GM12891 (cell line): ENCODE data around the gene PTPRN2.
A peak's percentile ranks its signal among the peaks of the same experiment; 100 is the strongest.

Experiments used
- DNase-seq: peaks from one replicate; pipeline ENCODE4 v3.0.0; 2011; ENCODE audit warnings: low spot score; ENCODE audit not compliant: insufficient read length
- FAIRE-seq: peaks from 2 replicates; lab custom pipeline; 2011; peaks lifted over from hg19 to GRCh38; lab: Jason Lieb, UNC
- PAX5 ChIP-seq: IDR thresholded peaks from 2 replicates; pipeline ENCODE4 v1.6.1; 2011; ENCODE audit warnings: low read length, moderate library complexity, mild to moderate bottlenecking; ENCODE audit not compliant: insufficient read depth, severe bottlenecking
- POLR2A ChIP-seq: IDR thresholded peaks from 2 replicates; pipeline ENCODE4 v1.6.1; 2011; ENCODE audit warnings: low read depth, low read length, control low read depth
- POLR2AphosphoS5 ChIP-seq: IDR thresholded peaks from 2 replicates; pipeline ENCODE4 v1.6.1; 2011; ENCODE audit warnings: low read depth, low read length, control low read depth
- POU2F2 ChIP-seq: IDR thresholded peaks from 2 replicates; pipeline ENCODE4 v1.6.1; 2011; ENCODE audit warnings: low read depth, mild to moderate bottlenecking, control low read depth, low read length, moderate library complexity
- SPI1 ChIP-seq: IDR thresholded peaks from 2 replicates; pipeline ENCODE4 v1.6.1; 2011; ENCODE audit warnings: low read depth, low read length, control low read depth
- TAF1 ChIP-seq: IDR thresholded peaks from 2 replicates; pipeline ENCODE4 v1.6.1; 2011; ENCODE audit warnings: low read depth, low read length, control low read depth

The PTPRN2 gene

DNA sequence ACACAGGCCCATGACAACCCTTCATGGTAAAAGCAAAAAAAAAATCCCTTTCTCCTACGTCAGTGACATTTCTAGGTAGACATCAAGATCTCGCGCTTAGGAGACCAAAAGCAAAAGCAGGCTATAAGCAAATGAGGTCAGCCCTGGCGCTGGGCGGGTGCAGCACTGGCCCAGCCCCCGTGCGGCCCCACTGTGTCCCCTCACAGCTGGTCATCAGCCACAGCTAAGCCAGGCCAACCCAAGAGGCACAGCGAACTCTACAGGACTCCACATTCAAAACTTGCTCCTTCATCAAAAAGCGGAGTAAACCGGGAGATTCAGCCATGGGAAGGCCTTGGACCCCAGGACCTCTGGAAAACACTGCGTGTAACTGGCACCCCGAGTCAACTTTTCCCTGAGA lies 113.7 kb downstream of the PTPRN2 start:
- no peak for DNase-seq
- FAIRE-seq, result no peak

GRCh38 chr7:158473221-158473620 lies 114.4 kb downstream of the PTPRN2 start:
- no peak for DNase-seq
- no peak for FAIRE-seq
- no peak for TF ChIP-seq PAX5

More for the DNA sequence above, 113.7 kb downstream of the PTPRN2 start:
- no peak for TF ChIP-seq TAF1
- no peak for TF ChIP-seq POU2F2
- TF ChIP-seq POLR2AphosphoS5, result no peak
- TF ChIP-seq SPI1, result no peak
- no peak for TF ChIP-seq POLR2A

- DNase-seq (no peak), FAIRE-seq (no peak)
These were observed 115.0 kb downstream of the PTPRN2 start for GRCh38 chr7:158472596-158472995.

GRCh38 chr7:158471716-158472115 lies 115.9 kb downstream of the PTPRN2 start:
- TF ChIP-seq POLR2AphosphoS5 (no peak), PAX5 (no peak), POLR2A (no peak), POU2F2 (no peak), SPI1 (no peak), TAF1 (no peak)
- no peak for DNase-seq
- FAIRE-seq, result no peak

More at GRCh38 chr7:158472596-158472995, 115.0 kb downstream of the PTPRN2 start:
- TF ChIP-seq POLR2A (no peak), SPI1 (no peak), POU2F2 (no peak), PAX5 (no peak), TAF1 (no peak), POLR2AphosphoS5 (no peak)

GRCh38 chr7:158470336-158470735 lies 117.3 kb downstream of the PTPRN2 start:
- no peak for TF ChIP-seq POLR2AphosphoS5
- TF ChIP-seq TAF1, result no peak
- no peak for TF ChIP-seq PAX5
- TF ChIP-seq POLR2A, result no peak
- no peak for TF ChIP-seq SPI1
- no peak for TF ChIP-seq POU2F2
- DNase-seq (no peak), FAIRE-seq (no peak)

GRCh38 chr7:158469396-158470051 lies 118.1 kb downstream of the PTPRN2 start:
- TF ChIP-seq POLR2A, result no peak
- no peak for FAIRE-seq
- no peak for DNase-seq

- TF ChIP-seq POLR2A (no peak), POU2F2 (no peak), TAF1 (no peak), POLR2AphosphoS5 (no peak), SPI1 (no peak), PAX5 (no peak)
- peak; percentile 41 for FAIRE-seq
These were observed 118.8 kb downstream of the PTPRN2 start for GRCh38 chr7:158468700-158469296.

DNA sequence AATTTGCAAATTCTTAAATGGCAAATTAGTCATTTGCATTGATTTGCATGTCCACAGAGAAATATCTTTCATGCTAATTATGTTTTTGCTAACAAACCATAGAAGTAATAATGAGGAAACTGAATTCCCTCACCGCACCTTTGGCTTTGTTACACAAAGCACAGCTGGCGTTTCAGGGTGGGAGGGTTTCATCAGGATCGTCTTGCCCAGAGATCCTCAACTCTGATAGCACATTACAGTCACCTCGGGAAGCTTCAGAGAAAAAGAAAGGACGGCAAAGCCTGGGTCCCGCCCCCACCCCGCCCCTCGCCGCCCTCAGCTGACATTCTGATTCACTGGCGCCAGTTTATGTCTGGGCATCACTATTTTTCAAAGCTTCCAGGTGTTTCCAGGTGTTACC lies 119.4 kb downstream of the PTPRN2 start:
- DNase-seq (no peak), FAIRE-seq (no peak)
- TF ChIP-seq POLR2A (no peak), POU2F2 (no peak), POLR2AphosphoS5 (no peak), TAF1 (no peak), PAX5 (no peak), SPI1 (no peak)

More at GRCh38 chr7:158468700-158469296, 118.8 kb downstream of the PTPRN2 start:
- no peak for DNase-seq

- DNase-seq (no peak), FAIRE-seq (no peak)
- no peak for TF ChIP-seq PAX5
These were observed 120.1 kb downstream of the PTPRN2 start for GRCh38 chr7:158467562-158467961.

- no peak for TF ChIP-seq TAF1
- TF ChIP-seq SPI1, result no peak
- no peak for TF ChIP-seq POLR2AphosphoS5
- TF ChIP-seq POLR2A, result no peak
- no peak for TF ChIP-seq PAX5
- TF ChIP-seq POU2F2, result no peak
- FAIRE-seq, result peak; percentile 16
- no peak for DNase-seq
These were observed 124.3 kb downstream of the PTPRN2 start for GRCh38 chr7:158463317-158463716.

DNA sequence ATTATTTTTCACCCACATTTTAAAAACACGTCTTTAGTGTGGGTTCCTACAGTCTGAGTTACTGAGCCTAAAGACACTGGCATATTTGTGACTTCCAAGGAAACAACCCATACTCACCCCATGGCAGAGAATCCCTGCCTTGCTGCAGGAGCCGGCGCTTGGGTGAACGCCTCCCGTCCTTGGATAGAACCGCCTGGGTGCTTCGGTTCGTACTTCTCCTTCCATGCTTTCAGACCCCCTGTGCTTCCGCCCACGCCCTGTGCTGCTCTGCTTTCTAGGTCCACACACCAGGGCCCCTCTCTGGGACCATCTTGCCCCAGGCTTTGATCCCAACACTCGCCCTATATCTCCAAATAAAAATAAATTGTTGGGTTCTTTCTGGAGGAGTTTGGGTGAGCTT lies 125.8 kb downstream of the PTPRN2 start:
- no peak for TF ChIP-seq PAX5
- TF ChIP-seq POLR2A, result no peak
- no peak for TF ChIP-seq POU2F2
- no peak for FAIRE-seq
- DNase-seq, result no peak
